ENCODE results near the gene LGR5.
A peak's percentile ranks its signal among the peaks of the same experiment; 100 is the strongest.

LGR5 gene

DNA sequence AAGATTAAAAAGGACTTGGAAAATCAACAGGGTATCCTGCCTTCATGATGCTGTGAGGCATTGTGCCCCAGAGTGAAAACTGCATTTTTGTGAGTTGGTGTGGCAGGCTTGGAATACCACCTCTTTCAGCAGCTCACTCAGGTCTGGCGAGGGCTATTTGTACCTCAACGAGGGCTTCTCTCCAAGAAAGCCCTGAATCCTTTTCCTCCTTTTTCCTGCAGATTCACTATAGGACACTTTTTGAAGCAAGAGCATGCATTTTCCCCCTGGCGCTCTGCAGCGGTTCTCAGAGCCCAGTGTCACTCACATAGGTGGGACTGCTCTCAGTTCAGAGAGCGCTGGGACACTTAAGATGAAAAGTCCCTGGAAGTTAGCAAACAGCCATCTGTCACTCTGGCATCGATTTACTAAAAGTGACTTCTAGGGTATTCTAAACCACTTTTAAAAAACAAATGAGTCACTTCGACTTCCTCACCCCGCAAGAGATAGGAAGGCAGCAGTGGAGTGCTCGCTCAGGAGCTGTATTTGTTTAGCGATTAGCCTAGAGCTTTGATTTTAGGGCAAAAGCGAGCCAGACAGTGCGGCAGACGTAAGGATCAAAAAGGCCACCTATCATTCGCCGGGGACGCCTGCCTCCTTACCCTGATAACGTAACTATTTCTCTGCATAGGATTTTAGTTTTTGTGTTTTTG, 782 bp upstream of the LGR5 start:
- DNase-seq (ENCODE audit: low spot score) = peak; percentile 44

DNA sequence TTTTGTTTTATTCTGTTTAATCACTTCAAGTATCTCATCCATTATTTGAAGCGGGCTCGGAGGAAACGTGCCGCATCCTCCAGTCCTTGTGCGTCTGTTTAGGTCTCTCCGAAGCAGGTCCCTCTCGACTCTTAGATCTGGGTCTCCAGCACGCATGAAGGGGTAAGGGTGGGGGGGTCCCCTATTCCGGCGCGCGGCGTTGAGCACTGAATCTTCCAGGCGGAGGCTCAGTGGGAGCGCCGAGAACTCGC, 311 bp upstream of the LGR5 start:
- no peak for DNase-seq (ENCODE audit: low spot score)

DNA sequence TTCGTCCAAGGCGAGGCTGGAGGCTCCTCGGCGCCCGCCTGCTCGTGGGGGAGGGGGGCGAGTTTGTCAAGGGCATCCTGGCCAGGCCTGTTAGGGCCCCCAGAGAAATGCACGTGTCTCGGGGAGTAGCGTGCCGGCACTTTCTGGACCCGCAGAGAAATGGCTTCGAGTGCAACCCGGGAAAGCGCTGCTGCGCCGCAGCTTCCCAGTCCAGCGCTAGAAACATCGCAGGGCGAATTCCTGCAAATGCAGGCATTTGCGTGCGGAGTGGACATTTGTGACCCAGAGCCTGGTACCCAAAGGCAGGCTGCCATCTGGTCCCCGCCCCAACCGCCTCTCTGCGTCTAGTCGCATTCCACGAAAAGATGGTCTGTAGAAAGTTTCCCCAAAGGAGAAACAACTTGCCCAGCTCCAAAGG, 756 bp downstream of the LGR5 start:
- peak; percentile 48 for DNase-seq (ENCODE audit: low spot score)

DNA sequence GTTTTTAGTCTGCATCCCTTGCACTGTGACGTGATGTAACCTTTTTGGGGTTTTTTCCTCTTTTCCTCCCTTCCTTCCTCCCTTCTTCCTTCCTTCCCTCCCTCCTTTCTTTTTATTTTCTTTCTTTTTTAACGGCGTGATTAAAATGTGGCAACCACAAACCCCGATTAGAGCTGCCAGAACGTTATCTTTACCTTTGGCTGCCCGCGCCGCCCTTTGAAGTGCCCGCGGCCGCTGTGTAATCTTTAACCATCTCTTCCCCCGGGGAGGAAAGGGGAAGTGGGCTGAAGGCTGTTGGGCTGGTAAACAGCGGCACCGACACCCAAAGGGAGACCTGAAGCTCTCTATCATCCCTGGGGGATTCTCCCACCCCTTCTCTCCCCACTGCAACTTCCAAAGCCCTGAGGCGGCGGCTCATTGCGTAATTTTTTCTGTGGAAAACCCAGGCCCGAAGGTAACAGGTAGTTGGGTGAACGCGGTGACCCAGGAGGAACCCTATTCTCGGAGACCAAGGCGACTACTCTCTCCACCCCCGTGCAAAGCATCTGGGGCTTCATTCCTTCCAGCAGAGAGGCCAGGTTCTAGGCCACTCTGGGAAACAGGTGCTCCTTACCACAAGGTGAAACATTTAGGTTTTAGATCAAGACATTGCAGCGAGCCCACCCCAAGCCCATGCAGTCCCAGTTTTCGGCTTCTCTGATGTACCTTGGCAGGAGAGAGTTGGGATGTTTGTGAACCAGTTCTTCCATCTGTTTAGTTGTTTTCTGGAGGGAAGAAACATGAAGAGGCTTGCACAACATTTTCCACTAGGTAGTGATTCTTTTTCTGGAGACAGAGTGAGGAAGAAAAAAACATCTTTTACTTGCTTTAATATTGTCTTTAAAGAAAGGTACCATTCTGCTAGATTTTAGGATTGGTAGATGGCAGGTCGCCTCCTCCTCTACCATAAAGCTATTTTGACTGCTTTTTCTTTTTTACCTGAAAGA, 1.5 kb downstream of the LGR5 start:
- peak; percentile 71 for DNase-seq (ENCODE audit: low spot score)

DNA sequence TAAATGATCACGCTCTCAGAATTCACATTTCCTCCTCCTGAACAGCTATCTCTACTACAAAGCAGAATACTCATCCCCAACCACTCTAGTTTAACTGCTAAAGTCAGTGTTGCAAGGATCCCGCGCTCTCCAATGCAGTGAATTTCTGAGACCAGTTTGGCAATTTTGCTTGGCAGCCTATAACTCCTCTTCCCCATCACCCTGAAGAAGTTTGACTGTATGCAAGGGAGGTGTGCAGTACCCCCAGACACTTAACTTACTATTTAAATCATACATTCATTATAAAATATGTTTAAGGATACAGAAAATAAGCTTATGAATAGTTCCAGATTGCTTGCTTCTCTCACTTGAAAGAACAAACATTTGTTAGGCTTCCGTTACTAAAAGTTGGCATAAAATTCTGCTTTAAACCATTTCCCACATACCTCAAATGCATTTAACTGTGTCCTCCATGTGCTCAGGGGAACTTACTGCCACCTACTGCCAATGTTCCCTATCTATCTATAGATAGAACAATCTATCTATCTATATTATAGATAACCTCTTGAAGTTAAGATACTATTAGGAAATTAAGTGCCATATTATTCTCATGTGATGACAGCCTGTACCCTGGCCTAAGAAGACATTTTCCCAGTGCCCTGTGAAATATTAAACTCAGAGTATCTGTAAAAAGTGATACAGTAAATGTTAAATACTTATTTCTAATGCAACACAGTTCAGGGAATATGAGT, 2.4 kb downstream of the LGR5 start:
- peak; percentile 6 for DNase-seq (ENCODE audit: low spot score)

DNA sequence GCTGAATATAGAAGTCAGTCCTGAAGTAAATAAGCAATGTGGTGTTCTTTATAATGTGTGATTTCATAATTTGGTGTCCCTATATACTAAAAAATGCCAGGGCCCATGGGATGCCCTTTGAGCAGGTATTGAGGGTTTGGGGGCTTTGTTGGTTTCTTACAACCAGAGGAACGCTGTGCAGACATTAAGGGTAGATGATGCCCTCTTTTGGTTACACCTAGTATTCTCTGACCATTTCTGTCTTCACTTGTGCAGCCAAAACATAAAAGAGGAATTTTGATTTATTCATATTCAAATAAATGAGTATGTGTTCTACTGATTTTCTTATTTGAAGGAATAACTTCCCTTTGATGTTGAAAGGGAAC, 3.0 kb downstream of the LGR5 start:
- no peak for DNase-seq (ENCODE audit: low spot score)

DNA sequence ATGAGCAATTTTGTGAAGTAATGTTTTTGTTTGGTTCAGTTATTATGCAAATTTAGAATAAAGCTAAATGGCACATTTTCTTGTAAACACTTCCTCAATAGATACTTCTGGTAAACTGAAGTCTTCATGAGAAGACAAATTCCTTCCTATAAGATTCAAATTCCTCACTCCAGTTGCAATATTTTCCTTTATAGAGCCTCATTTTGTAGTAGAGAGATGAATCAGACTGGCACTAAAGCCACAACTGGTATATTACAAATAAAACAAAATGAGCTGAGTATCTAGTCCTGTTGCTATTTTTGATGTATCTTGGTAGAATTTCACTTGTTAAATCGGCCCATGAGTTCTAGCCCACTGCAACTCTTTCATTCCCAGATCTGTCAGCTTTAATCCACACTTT, 5.5 kb downstream of the LGR5 start:
- no peak for DNase-seq (ENCODE audit: low spot score)

DNA sequence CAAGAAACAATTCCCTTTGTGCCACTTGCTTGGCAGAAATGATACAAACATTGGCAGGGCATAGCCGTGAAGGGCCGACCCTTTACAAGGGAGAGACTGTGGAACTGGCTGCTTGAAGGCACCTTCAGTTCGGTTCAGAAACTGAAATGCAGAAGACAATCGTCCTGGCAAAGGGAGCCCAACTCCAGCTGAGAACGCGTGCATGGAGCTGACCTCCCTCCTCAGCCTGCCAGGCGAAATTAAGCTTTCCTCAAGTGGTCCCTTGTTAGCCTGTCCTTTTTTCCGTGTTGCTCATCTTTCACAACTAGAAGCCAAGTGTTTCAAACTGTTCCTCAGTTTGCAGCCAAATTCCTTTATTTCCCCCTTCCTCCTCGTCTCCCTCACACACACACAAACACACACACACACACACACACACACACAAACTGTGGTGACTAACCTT, 8.1 kb downstream of the LGR5 start:
- DNase-seq (ENCODE audit: low spot score) = no peak

DNA sequence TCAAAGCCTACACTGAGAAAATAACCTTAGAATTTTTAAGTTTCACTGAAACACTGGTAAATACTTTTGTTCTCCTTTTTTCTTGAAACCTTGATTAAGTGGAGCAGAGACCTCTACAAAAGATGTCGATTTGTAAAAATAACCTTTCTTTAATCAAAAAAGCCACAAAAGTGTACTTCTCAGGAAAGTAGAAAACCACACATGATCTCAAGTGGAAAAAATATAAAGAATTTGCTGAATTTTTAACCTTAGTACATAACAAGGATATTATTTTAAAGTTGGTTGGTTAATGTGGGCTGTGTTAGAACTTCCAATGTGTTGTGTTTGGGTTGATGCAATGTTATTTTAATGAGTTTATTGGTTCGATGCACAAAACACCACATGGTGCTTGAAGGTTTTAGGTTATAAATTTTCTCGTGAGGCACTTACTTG, 8.6 kb downstream of the LGR5 start:
- no peak for DNase-seq (ENCODE audit: low spot score)

DNA sequence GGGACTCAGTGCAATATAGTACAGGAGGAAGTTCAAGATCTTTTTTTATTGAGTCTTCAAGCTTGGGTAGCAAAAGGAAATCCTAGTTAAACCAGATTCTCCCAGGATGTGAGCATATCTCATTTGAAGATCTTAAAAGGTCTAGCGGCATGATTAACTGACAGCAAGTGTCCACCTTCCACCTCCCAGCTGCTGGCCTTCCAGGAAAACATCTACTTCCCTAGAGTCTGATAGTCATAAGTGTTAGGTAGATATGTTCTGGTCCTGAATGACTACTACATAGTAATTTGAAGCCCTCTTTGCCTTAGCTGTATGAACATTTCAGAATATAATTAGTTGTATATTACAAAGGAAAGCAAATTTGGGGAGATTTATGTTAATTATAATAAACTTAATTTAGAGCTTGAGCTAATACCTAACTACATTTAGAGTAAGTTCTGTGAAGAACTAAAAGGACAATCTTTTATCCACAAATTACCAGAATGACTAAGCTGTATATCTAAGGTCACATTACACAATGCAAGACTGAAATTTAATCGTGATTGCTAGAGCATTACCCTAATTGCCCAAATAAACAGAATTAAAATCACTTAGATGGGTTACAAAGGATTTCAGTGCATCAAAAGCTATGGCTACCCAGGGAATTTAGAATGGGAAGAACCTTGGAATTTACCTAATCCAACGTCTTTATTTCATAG, 9.9 kb downstream of the LGR5 start:
- no peak for DNase-seq (ENCODE audit: low spot score)

DNA sequence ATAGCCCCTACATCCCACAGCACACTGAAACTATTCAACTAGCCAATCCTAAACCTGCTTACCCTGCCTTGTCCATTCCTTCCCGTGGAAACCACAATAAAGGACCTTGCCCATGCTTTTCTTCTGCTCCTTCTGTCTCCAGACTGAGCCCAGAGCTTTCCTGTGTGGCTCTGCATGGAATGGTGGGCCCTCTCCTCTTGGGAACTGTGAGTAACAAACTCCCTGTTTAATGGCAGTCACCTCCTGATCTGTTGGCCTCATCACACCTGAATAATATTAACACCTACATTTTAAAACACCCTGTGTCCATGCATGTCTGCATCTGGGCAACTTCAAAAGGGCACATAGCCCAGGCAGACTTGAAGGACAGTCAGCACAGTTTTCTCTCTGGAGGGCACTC, 12.4 kb downstream of the LGR5 start:
- no peak for DNase-seq (ENCODE audit: low spot score)

DNA sequence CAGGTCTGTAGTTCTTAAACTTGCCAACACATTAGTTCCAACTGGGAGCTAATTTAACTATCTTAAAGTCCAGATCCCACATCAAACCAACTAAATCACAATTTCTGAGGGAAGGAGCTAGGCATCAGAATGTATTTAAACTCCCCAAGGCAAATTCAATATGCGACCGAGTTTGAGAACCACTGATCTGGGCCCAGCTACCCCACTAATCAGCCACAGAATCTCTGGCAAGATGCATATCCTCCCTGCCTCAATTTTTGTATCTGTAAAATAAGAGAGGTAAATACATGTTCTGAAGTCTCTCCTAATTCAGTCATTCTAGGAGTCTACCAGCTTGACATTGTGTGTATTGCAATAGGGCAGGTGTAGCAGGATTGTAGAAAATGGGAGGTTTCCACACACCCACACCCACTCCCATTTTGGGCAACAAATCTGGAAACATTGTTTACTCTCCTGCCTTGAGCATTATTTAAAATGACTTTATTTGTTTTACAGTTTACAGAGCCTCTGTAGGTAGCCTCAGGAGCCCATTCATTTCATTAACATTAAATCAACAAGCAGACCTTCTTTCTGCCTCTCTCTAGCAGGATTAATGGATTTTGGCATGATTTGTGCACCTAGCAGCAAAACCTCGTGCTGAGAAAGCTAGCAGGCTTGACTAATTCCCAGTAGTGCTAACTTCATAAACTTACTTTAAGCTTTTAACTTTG, 15.6 kb downstream of the LGR5 start:
- DNase-seq (ENCODE audit: low spot score) = no peak

DNA sequence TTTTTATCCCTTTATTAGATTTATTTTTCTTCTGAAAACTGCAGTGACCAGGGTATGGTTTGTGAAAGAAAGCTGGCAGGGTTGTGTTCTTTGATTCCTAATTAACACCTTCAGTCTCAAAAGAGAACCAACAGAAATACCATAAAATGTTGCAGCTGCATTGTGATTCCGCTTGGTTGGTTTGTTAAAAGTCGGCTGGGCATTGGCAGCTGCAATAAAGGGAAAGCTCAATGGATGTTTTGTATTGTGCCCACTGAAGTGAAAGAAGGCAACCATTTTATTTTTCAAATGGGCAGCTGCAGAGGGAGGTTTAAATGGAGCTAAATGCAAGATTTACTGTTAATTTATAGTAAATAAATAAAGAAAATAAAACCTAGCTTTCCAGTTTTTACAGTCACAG, 16.7 kb downstream of the LGR5 start:
- DNase-seq (ENCODE audit: low spot score) = no peak

DNA sequence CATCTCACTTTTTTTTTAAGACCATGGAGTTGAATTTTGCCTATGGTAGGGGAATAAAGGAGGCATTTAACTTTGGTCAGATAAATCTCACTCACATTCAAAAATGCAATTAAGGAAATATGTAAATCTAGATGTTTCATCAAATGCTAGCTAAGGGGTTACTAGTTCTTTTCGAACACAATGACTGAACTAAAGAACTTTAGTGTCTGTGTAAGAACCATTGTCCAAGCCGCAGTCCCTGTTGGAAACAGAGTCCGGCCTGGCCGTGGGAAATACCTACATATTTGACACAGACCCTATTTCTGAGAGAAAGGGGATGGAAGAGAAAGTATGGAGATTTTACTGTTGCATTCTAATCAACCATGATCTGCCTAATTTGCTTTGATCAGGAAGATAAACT, 17.4 kb downstream of the LGR5 start:
- DNase-seq (ENCODE audit: low spot score) = no peak

DNA sequence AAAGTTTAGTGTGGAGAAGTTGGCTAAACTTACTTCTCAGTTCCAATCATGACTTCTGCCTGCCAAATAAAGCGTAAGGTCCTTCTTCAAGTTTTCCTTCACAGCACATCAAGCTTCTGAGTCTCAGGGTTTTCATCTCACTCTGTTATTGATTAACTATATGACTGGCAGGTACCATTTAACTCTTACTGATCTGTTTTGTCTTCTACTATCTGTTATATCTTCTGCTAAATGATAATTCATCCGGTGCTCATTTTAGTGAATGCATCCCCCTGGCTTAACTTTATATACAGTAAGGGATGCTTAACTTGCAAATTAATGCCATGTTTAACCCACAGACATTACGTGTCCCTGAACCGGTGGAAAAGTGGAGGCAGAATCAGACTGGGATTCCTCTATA, 20.7 kb downstream of the LGR5 start:
- no peak for DNase-seq (ENCODE audit: low spot score)

DNA sequence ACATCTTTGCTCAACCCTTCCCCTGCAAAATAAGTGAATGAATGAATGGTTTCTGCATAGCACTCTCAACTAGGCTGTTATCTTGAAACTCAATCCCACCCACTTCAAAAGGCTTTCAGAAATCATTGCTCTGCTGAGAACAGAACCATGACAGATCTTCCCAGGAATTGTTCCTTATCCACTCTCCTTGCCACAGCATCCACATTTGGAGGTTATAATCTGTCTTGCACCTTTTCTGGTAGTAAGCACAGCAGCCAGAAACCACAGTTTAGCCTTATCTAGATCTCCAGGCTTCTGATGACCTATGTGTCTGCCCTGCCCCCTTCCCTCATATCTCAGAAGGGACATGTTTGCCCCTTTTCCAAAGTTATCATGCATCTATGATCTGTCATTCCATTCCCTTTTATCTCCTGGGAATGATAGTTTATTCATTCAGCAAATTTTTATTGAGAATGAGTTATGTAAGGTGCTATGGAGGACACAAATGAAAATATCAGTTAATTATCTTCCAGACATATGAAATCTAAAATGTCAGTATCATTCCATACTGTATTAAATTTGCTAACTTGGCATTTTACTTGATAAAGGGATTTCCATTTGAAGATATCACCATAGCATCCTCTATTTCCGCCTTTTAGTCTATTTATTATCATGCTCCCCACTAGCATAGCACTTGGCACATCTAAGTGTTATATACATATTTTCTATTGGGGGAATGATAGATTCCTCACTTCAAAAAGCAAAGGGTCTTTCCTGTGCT, 21.4 kb downstream of the LGR5 start:
- DNase-seq (ENCODE audit: low spot score) = no peak

DNA sequence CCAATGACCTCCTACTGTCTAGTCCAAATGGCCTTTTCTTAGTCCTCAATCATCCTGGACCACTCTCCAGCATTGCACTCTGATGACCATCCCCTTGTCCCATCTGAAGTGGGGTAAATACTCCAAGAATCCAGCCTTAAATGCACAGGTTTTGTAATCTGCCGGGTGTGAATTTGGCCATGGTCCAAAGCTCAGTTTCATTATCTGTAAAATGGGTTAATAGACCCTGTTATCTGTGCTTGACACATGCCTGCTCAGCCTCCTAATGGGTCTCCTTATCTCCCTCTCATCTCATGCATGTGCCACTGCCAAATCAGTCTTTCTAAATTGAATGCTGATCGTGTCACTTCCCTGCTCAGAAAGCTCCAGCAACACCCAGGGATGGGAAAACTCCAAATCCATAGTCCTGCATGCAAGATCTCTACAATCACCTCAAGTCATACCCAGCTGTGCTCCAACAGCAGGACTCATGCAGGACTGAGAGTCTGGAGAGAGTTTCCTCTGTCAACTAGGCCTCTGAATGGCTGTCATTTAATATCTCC, 22.3 kb downstream of the LGR5 start:
- DNase-seq (ENCODE audit: low spot score) = no peak

DNA sequence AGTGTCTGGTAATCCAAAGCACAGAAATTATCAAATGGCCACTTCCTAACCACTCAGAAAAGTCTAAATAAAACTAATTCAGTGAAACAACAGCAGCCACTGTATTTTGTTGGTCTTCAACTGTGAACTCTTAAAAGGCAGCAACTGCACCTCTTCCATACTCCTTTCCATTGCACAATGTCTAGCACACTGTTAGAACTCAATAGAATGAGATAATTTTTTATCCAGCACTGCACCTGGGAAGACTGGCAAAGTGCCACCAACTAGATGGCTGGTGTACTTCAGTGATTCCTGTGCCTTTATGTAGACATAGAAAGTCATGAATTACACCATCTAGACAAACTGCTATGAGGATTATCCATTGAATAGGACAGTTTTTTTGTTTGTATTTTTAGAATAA, 26.2 kb downstream of the LGR5 start:
- no peak for DNase-seq (ENCODE audit: low spot score)

DNA sequence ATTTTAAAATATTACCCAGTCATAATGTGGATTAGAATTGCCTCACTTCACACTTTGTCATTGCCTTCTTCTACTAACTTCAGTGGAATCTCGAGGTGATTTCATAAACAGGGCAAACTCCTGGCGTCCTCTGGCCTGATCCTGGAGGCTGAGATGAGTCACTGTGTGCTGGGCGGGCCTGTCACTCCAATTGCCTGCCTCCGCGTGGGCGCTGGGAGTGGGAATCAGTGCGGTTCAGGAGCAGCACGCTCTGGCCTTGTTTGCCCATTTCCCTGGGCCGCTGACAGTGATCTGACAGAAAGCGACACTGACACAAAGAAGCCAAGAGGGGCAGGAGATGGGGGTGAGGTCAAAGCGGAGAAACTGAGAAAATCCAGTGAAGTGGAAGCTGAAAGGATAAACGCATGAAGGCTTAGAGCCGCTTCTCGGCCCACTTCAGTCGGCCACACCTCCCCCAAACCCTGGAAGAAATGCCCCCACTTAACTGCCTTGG, 29.7 kb downstream of the LGR5 start:
- DNase-seq (ENCODE audit: low spot score) = peak; percentile 82

DNA sequence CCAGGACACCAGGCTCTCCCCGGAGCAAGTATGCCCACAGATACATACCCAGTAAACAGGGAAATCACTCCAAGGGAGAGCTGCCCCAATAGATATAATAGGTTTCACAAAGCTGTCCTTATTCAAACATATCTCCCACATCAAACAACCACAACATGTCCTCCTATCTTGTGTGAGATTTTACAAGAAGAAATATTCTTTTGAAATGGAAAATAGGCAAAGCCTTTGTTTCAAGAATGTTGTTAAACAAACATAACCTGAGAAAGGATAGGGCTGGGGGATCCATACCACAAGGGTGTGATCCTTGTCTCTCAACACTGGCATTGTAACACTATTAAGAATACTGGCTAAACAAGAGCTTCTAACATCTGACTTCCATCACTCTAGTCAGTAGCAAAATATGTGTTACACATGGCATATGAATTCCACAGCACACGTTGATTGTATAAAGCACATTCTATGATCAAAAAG, 32.9 kb downstream of the LGR5 start:
- DNase-seq (ENCODE audit: low spot score) = peak; percentile 81
